GM19468 (cell line): ENCODE data around the gene NFATC1.

Source experiments
- ATAC-seq: cut with Tn5 transposase; IDR thresholded peaks from one replicate; pipeline ENCODE4 v1.9.1; 2021; ENCODE audit warnings: mild to moderate bottlenecking, moderate library complexity, moderate number of reproducible peaks; ENCODE audit not compliant: unreplicated experiment; ENCODE audit errors: extremely low read depth

The NFATC1 gene

DNA sequence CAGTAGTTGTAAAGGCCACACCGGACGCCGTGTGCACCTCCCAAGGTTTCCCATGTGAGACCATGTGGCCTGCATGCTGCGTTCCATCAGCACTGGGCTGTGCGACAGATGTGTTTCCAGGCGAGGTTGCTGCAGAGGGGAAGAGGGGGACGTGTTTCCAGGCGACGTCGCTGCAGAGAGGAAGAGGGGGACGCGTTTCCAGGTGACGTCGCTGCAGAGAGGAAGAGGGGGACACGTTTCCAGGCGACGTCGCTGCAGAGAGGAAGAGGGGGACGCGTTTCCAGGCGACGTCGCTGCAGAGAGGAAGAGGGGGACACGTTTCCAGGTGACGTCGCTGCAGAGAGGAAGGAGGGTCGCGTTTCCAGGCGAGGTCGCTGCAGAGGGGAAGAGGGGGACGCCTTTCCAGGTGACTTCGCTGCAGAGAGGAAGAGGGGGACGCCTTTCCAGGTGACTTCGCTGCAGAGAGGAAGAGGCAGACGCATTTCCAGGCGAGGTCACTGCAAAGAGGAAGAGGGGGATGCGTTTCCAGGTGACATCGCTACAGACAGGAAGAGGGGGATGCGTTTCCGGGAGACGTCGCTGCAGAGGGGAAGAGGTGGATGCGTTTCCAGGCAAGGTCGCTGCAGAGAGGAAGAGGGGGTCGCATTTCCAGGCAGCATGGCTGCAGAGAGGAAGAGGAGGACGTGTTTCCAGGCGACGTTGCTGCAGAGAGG is 24.5 kb downstream of the NFATC1 start:
- ATAC-seq: no peak

DNA sequence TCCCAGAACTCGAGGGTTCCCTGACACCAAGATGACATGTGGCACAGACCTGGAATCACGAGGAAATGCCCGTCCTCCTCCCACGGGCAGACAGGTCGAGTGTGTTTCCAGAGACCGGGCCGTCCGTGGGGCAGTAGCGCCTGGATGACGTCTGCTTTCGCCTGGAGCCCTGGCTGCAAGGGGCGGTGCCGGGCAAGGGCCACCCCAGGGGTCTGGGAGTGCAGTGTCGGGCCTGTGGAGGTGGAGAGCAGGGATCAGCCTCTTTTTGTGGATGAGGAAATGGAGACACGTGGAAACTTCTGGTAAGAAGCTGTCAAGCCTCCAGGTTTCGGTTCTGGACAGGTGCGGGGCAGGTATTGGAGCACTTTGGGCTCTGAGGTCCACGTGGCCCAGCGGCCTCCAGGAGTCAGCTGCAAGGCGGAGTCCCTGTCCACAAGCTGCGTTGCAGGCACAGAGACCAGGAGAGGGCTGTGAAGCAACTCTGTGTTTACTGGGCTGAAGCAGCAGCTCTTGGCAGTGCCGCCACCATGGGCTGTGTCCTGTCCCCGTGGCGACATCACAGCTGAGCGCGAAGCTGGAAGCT is 25.6 kb downstream of the NFATC1 start:
- ATAC-seq: no peak

- ATAC-seq: peak; percentile 19
Observed at GRCh38 chr18:79422022-79422782, 26.5 kb downstream of the NFATC1 start.

DNA sequence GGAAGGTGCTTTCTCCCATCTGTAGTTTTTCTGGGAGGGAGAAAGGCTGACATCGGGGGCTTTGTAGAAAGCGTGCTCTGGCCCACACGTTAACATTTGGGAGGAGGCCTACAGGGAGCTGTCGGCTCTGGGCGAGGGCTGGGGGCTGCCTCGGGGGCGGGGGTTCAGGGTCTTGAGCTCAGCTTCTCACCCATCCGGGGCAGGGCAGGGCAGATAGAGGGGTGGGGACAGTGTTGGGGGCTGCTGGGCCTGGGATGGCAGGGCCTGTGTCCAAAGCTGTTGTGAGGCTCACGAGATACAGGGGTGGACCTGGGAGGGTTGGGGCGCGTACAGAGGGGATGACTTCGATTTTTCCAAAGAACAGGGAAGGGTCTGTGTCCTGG is 27.0 kb downstream of the NFATC1 start:
- ATAC-seq: no peak

GRCh38 chr18:79423211-79424007 is 27.7 kb downstream of the NFATC1 start:
- ATAC-seq: no peak

DNA sequence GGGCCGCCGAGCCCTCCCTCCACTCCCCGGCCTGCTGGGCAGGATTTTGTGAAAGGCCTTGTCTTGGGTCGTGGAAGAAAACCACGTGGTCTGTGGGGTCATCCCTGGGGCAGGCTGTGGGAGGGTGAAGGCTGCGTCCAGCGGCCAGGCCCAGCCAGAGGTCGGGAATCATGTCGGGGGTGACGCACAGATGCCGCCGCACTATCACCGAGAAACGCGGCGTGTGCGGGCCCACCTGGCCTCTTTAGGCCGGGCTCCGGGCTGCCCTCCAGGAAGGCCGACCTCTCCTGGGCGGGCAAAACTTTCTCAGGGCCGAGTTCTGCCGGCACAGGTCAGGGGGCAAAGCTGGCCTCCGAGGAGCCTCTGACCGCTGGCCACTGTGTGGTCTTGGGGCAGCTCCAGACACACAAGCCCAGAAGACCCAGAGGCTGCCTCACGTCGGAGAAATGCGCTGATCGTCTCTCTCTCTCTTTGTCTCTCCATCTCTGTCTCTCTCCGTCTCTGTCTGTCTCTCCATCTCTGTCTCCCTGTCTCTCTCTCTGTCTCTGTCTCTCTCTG is 28.4 kb downstream of the NFATC1 start:
- ATAC-seq: no peak

DNA sequence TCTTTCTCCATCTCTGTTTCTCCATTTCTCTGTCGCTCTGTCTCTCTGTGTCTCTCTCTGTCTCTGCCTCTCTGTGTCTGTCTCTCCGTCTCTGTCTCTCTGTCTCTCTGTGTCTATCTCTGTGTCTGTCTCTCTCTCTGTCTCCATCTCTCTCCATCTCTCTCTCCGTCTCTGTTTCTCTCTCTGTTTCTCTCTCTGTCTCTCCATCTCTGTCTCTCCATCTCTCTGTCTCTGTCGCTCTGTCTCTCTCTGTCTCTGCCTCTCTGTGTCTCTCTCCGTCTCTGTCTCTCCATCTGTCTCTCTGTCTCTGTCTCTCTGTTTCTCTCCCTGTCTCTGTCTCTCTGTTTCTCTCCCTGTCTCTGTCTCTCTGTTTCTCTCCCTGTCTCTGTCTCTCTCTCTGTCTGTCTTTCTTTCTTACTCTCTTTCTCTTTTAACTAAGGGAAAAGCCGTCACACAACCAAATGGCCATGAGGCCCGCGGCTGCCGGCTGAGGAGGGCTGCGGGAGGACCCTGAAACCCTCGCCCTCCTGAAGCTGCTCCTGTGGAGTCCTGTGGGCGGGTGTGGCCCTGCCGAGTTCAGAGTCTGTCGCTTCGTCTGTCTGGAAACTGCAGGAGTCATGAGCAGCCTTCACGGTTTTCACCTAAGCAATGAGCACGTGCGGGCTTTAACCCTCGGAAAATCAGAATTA is 29.3 kb downstream of the NFATC1 start:
- no peak for ATAC-seq

GRCh38 chr18:79425569-79425886 is 29.8 kb downstream of the NFATC1 start:
- no peak for ATAC-seq

DNA sequence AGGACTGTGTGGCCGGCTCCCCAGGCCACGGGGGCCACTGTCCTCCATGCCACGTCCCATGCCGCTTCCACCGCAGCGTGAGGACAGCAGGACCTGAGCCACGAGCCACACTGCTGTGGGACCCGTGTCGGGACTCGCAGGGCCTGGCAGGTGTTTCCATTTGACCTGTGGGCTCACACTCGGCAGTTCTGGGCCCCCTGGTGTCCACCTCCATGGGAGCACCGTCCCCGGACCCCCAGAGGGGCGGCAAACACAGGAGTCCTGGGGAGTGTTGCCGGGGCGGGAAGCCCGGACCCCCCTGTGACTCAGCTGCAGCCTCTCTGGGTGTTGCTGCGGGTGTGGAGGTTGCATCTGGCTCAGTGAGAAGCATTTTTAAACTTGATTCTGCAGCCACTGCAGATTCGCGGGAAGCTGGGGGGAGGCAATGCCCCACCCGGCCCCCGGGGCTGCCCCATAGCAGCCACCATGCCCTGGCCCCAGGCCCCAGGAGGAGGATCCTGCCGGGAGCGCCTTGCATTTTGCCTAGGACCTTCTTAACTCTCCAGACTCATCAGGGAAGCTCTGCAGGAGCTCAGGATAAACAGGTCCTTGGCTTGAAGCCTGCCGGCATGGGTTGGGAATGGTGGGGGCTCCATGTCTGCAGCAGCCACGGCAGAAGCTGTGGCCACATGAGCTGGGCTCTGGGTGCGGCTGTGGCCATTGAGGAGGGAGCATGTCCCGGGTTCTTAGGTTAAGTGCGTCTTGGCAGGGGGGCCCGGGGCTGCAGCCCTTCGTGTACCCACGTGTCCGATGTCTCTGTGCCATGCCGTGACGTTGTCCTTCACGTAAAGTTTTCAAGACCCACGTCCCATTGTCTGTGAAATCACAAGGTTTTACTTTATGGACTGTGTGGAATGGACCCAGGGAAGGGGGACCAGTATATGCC is 30.9 kb downstream of the NFATC1 start:
- no peak for ATAC-seq

GRCh38 chr18:79427368-79428225 is 31.9 kb downstream of the NFATC1 start:
- no peak for ATAC-seq

- no peak for ATAC-seq
Observed at GRCh38 chr18:79428287-79428686, 32.6 kb downstream of the NFATC1 start.

DNA sequence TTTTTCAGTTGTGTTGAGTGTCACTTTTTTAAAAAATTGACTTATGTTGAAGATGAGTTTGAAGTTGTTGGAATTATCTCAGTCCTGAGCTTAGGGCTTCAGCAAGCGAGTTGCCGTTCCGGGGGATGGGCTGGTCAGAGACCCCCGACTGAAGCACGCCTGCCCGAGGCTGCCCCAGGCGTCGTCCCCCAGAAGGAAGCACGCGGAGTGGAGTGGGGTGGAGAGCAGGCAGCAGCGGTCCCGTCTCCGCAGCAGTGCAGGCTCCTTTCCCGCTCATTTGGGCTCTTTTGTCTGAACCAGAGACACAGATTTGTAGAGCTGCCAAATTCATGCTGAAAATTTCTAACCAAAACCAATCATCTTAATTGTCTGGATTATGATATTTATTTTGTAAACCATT is 33.7 kb downstream of the NFATC1 start:
- no peak for ATAC-seq

GRCh38 chr18:79429785-79430281 is 34.1 kb downstream of the NFATC1 start:
- ATAC-seq: no peak

- no peak for ATAC-seq
Observed at GRCh38 chr18:79432376-79433120, 36.8 kb downstream of the NFATC1 start.

GRCh38 chr18:79433431-79433830 is 37.7 kb downstream of the NFATC1 start:
- ATAC-seq: no peak

DNA sequence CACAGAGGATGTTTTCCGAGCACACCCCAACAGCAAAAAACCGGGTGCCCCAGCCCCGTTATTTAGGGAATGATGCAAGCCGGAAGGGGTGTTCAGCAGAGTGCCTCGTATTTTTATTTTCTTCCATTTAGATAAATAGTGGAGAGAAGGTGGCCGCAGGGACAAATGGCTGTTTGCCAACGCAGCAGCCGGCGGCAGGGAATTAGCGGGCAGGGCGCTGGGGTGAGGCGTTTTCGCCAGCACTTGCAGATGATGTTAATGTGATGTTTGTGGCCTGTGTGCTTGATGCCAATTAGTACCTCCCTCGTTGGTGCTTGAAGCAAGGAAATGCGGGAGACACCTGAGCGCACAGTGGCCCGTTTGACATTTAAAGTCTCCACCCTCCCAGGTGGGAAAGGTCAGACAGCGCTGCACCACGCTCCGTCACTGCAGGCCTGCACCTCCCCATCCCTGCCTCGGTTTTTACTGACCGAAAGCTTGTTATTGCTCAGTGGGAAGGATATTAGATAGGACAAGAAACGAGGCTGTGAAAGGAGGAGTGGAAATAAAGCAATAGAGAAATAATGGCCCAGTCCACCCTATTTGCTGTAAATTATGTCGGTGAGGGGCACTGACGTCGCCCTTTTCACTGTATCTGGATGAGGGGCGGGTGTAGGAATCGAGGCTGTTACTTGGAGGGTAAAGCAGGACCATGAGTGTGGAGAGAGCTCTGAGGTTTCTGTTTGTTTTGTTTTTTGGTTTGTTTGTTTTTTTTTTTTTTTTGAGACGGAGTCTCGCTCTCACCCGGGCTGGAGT is 39.1 kb downstream of the NFATC1 start:
- ATAC-seq: no peak
